ENCODE measurements around the gene ZNF138. TPM values are rescaled to one million over a fixed set of nuclear protein-coding genes. Genes with fewer than 3 reads are reported as not detected.
"Not testable (repeated sequence)": the region's sequence is repeated elsewhere in the genome, so short reads cannot be mapped to it uniquely, and the experiment has no call there.

ZNF138 gene
- total and polyA plus RNA-seq, 10 donors = 7.0 to 39.9 (median 12.8) TPM

- H3K9me3 ChIP-seq = peaks cover 0 to 15% (median 0%) of the 10 kb centered on the region in 8 donors
- WGBS, 5 donors = 70 to 95% (median 81%) methylated on average over 4 of the region's 4 CpGs
- no peak overlapping the region for H3K4me3 ChIP-seq
- H3K4me1 ChIP-seq = no peaks in the 10 kb centered on the region
- H3K27ac ChIP-seq = no peak overlapping the region
- intact Hi-C loops (cut with DNase I; ENCODE audit: low total_unique reads) = no loop called here
- TF ChIP-seq, protein P1, sequence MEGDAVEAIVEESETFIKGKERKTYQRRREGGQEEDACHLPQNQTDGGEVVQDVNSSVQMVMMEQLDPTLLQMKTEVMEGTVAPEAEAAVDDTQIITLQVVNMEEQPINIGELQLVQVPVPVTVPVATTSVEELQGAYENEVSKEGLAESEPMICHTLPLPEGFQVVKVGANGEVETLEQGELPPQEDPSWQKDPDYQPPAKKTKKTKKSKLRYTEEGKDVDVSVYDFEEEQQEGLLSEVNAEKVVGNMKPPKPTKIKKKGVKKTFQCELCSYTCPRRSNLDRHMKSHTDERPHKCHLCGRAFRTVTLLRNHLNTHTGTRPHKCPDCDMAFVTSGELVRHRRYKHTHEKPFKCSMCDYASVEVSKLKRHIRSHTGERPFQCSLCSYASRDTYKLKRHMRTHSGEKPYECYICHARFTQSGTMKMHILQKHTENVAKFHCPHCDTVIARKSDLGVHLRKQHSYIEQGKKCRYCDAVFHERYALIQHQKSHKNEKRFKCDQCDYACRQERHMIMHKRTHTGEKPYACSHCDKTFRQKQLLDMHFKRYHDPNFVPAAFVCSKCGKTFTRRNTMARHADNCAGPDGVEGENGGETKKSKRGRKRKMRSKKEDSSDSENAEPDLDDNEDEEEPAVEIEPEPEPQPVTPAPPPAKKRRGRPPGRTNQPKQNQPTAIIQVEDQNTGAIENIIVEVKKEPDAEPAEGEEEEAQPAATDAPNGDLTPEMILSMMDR (IDR thresholded peaks at IDR 0.05 in 8 of 11, conservative IDR thresholded peaks at IDR 0.05 in 3 of 11) = no peak
- TF ChIP-seq POLR2A (IDR thresholded peaks at IDR 0.05) (no peak), POLR2AphosphoS5 (IDR thresholded peaks at IDR 0.05) (no peak)
- no peak for DNase-seq
- H3K27me3 ChIP-seq (replicated peaks in 1 of 7) = no peaks in the 10 kb centered on the region
- H3K36me3 ChIP-seq = no peaks in the 10 kb centered on the region
These were observed 59.5 kb downstream of the ZNF138 start for GRCh38 chr7:64853679-64854078.

DNA sequence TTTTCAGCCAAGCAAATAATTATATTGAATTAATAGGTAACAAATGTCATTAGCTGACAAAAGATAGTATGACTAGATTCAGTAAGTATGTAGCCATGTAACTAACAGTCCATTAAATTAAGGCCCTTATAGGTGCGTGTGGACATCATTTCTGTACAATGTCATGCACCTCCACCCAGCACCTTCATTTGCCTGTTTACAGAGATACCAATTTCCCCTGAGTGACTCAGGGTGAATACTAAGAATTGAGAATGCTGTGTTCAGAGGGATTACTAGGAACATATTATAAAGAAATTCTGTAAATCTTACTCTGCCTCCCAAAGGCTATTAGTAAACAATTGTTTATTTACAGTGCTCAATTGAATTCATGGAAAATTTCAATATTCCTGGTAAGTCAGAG lies 60.7 kb downstream of the ZNF138 start:
- TF ChIP-seq POLR2A (IDR thresholded peaks at IDR 0.05) (no peak), POLR2AphosphoS5 (IDR thresholded peaks at IDR 0.05) (no peak)
- TF ChIP-seq, protein P1 (IDR thresholded peaks at IDR 0.05 in 8 of 11, conservative IDR thresholded peaks at IDR 0.05 in 3 of 11) = no peak
- 79 to 93% (median 85%) methylated on average over 1 of the region's 1 CpG for WGBS, 5 donors
- DNase-seq = no peak

DNA sequence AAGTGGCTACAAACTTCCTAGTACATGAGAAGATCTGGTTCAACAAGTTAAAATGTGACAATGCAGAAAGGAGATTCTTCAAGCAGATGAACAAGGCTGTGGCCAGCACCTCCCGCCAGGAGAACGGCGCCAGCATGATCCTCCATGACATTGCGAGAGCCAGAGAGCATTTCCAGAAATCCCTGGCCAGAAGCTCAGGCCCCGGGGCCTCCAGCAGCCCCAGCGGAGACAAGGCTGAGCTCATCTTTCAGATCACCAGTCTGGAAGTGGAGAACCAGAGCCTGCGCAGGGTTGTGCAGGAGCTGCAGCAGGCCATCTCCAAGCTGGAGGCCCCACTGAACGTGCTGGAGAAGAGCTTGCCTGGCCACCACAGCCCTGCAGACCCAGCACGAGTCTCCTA lies 68.8 kb downstream of the ZNF138 start:
- Histone ChIP-seq H3K36me3 (no peaks in the 10 kb centered on the region), H3K4me3 (no peak overlapping the region), H3K27me3 (replicated peaks in 1 of 7) (no peaks in the 10 kb centered on the region), H3K4me1 (no peaks in the 10 kb centered on the region), H3K27ac (no peak overlapping the region), H3K9me3 (peaks cover 0 to 22% (median 2%) of the 10 kb centered on the region in 8 donors)
- no peak for TF ChIP-seq POLR2AphosphoS5 (IDR thresholded peaks at IDR 0.05)
- TF ChIP-seq, protein P1 (IDR thresholded peaks at IDR 0.05 in 8 of 11, conservative IDR thresholded peaks at IDR 0.05 in 3 of 11) = no peak
- intact Hi-C loops (cut with DNase I; ENCODE audit: low total_unique reads) = no loop called here
- WGBS, 5 donors = 85 to 100% (median 90%) methylated on average over 1 to 9 of the region's 9 CpGs
- DNase-seq = no peak

More for the DNA sequence above, 60.7 kb downstream of the ZNF138 start:
- H3K27ac ChIP-seq = no peak overlapping the region
- peaks cover 0 to 8% (median 0%) of the 10 kb centered on the region in 8 donors for H3K9me3 ChIP-seq
- intact Hi-C loops (cut with DNase I; ENCODE audit: low total_unique reads) = no loop called here
- H3K4me3 ChIP-seq = no peak overlapping the region
- no peaks in the 10 kb centered on the region for H3K4me1 ChIP-seq
- no peaks in the 10 kb centered on the region for H3K36me3 ChIP-seq
- no peaks in the 10 kb centered on the region for H3K27me3 ChIP-seq (replicated peaks in 1 of 7)

GRCh38 chr7:64863530-64863929 lies 69.3 kb downstream of the ZNF138 start:
- DNase-seq; H3K36me3 ChIP-seq; H3K27ac ChIP-seq; intact Hi-C loops (cut with DNase I; ENCODE audit: low total_unique reads); H3K27me3 ChIP-seq (replicated peaks in 1 of 7); H3K4me1 ChIP-seq; H3K4me3 ChIP-seq: not testable (repeated sequence)
- H3K9me3 ChIP-seq = peaks cover 0 to 27% (median 2%) of the 10 kb centered on the region in 8 donors
- WGBS, 5 donors = 73 to 94% (median 87%) methylated on average over 3 of the region's 3 CpGs

GRCh38 chr7:64863969-64864368 lies 69.7 kb downstream of the ZNF138 start:
- 74 to 93% (median 89%) methylated on average over 7 of the region's 7 CpGs for WGBS, 5 donors
- Histone ChIP-seq H3K4me1 (no peaks in the 10 kb centered on the region), H3K4me3 (no peak overlapping the region), H3K9me3 (peaks cover 0 to 31% (median 3%) of the 10 kb centered on the region in 8 donors), H3K27ac (no peak overlapping the region), H3K36me3 (no peaks in the 10 kb centered on the region), H3K27me3 (replicated peaks in 1 of 7) (no peaks in the 10 kb centered on the region)
- intact Hi-C loops (cut with DNase I; ENCODE audit: low total_unique reads) = no loop called here
- DNase-seq = no peak
- TF ChIP-seq, protein P1 (IDR thresholded peaks at IDR 0.05 in 8 of 11, conservative IDR thresholded peaks at IDR 0.05 in 3 of 11) = no peak
- TF ChIP-seq POLR2A (IDR thresholded peaks at IDR 0.05) = no peak

Measured in spleen (tissue), 11 donors.